SH-SY5Y (cell line): ENCODE results near the gene CD164.

Experiments used
- GATA2 ChIP-seq: IDR thresholded peaks from 2 replicates; pipeline ENCODE4 v1.6.1; 2011; ENCODE audit warnings: mild to moderate bottlenecking, low read depth, low read length
- GATA3 ChIP-seq: IDR thresholded peaks from 2 replicates; pipeline ENCODE4 v1.6.1; 2011; ENCODE audit warnings: low read depth, mild to moderate bottlenecking, low read length, moderate library complexity

- no peak for TF ChIP-seq GATA2
- no peak for TF ChIP-seq GATA3
These were observed 38.9 kb upstream of the CD164 start for GRCh38 chr6:109421184-109421583.
